Measurements from ENCODE around the gene SLC8A1.

DNA sequence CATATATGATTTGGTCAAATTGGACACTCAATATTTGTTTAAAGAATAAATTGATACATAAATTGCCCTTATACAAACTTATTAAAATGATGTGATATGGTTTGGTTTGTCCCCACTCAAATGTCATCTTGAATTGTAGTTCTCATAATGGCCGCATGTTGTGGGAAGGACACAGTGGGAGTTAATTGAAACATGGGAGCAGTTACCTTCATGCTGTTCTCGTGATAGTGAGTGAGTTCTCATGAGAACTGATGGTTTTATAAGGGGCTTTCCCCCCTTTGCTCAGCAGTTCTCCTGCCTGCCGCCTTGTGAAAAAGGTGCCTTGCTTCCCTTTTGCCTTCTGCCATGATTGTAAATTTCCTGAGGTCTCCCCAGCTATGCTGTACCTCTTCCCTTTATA is 34.0 kb upstream of the SLC8A1 start:
- TF ChIP-seq, protein P1, sequence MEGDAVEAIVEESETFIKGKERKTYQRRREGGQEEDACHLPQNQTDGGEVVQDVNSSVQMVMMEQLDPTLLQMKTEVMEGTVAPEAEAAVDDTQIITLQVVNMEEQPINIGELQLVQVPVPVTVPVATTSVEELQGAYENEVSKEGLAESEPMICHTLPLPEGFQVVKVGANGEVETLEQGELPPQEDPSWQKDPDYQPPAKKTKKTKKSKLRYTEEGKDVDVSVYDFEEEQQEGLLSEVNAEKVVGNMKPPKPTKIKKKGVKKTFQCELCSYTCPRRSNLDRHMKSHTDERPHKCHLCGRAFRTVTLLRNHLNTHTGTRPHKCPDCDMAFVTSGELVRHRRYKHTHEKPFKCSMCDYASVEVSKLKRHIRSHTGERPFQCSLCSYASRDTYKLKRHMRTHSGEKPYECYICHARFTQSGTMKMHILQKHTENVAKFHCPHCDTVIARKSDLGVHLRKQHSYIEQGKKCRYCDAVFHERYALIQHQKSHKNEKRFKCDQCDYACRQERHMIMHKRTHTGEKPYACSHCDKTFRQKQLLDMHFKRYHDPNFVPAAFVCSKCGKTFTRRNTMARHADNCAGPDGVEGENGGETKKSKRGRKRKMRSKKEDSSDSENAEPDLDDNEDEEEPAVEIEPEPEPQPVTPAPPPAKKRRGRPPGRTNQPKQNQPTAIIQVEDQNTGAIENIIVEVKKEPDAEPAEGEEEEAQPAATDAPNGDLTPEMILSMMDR (IDR thresholded peaks at IDR 0.05) = no peak
- TF ChIP-seq POLR2A (IDR thresholded peaks at IDR 0.05) = no peak
